Gastroesophageal sphincter (tissue), 4 donors: ENCODE data around the gene MAP1LC3A. TPM values are rescaled to one million over a fixed set of nuclear protein-coding genes. Genes with fewer than 3 reads are reported as not detected.
A peak's percentile ranks its signal among the peaks of the same experiment; 100 is the strongest.
"Not testable (repeated sequence)": the region's sequence is repeated elsewhere in the genome, so short reads cannot be mapped to it uniquely, and the experiment has no call there.

Experiments
- ATAC-seq: fragments of 150-250 bp; one replicate; pipeline ENCODE4 v1.9.1; 2016; ENCODE audit warnings: mild to moderate bottlenecking, moderate library complexity
- H3K27ac ChIP-seq, 4 donors: fragments of 200-600 bp; sonication (generic) in 3 of 4; 1 replicate in 3 of 4; 2 replicates in 1 of 4; pipeline ENCODE4 v1.5.1; 2016 to 2019
- H3K27me3 ChIP-seq: fragments of 200-600 bp; sonication (generic); one replicate; pipeline ENCODE4 v1.5.1; 2019
- H3K36me3 ChIP-seq, 2 donors: fragments of 200-600 bp; sonication (generic); one replicate each; pipeline ENCODE4 v1.5.1; 2019; ENCODE audit warnings: control low read depth in 1 of 2
- H3K4me1 ChIP-seq, 3 donors: fragments of 200-600 bp; sonication (generic); 1 replicate in 2 of 3; 2 replicates in 1 of 3; pipeline ENCODE4 v1.5.1; 2016 to 2019; ENCODE audit warnings: control low read depth in 2 of 3
- H3K4me3 ChIP-seq, 2 donors: fragments of 200-600 bp; sonication (generic); one replicate each; pipeline ENCODE4 v1.5.1; 2019; ENCODE audit warnings: mild to moderate bottlenecking in 1 of 2, moderate library complexity in 1 of 2
- H3K9me3 ChIP-seq, 3 donors: fragments of 200-600 bp; sonication (generic); one replicate each; pipeline ENCODE4 v1.5.1; 2017 to 2019; ENCODE audit warnings: control low read depth in 2 of 3
- EP300 ChIP-seq: sonication (generic); formaldehyde crosslinking; IDR thresholded peaks from one replicate; pipeline ENCODE4 v1.6.1; 2017; ENCODE audit warnings: antibody characterized with exemption, mild to moderate bottlenecking
- POLR2A ChIP-seq, 2 donors: fragments of 450-650 bp; IDR thresholded peaks; one replicate each; pipeline ENCODE4 v1.6.1; 2017; ENCODE audit warnings: antibody characterized with exemption in 2 of 2, mild to moderate bottlenecking in 2 of 2, moderate library complexity in 1 of 2
- POLR2AphosphoS5 ChIP-seq: sonication (generic); formaldehyde crosslinking; IDR thresholded peaks from one replicate; pipeline ENCODE4 v1.6.1; 2017; ENCODE audit warnings: antibody characterized with exemption
- WGBS, 2 donors: methylation state at CpG; one replicate each; pipeline ENCODE4 v1.1.5; 2018; ENCODE audit warnings: low coverage in 1 of 2; 5-methylcytosine and 5-hydroxymethylcytosine counted together
- total RNA-seq, 4 donors: library from RNA; depleted of rRNA; stranded (reverse); fragments of >200 nt; gene quantifications; one replicate each; pipeline ENCODE4 v1.1.0, GENCODE V29; 2016
- TF ChIP-seq, protein P1 (sequence below), 4 experiments: fragments of 200-600 bp in 2 of 4; fragments of 450-650 bp in 2 of 4; sonication (generic) in 1 of 4; IDR thresholded peaks; one replicate each; pipeline ENCODE4 v1.5.1; 2017 to 2019; ENCODE audit warnings: antibody characterized with exemption in 4 of 4, mild to moderate bottlenecking in 2 of 4, moderate library complexity in 2 of 4

MAP1LC3A gene
- total RNA-seq, 4 donors from 2014 or later = 96.0 to 134 (median 115) TPM

DNA sequence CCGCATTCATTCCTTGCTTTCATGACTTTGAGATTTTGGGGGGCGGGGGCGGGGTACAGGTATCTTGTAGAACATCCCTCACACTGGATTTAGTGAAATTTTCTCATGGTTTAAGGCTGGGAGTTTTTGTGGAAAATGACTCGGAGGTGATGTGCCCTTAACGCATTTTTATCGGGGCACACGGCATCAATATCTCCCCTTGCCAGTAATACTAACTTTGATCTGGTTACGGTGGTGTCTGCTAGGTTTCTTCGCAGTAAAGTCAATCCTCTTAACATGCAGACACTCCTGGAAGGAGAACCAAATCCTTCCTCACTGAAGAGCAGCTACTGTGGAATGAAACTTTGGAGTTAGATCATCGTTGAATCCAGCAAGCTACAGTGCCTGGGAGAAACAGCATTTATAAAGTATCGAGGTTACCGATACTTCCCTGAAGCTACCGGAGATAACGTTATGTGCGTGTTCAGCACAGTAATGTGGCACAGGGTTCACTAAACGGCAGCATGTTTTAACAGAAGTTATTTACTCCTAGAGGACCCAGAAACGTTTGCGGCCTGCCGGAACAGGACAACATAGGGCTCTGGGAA lies 43.5 kb upstream of the MAP1LC3A start:
- Histone ChIP-seq H3K4me3 (peak overlapping the region; percentile 69 to 79), H3K9me3 (no peaks in the 10 kb centered on the region), H3K27me3 (no peaks in the 10 kb centered on the region), H3K4me1 (peaks cover 0 to 56% (median 15%) of the 10 kb centered on the region in 3 donors), H3K27ac (peak overlapping the region; percentile 64 to 96 (median 94)), H3K36me3 (peaks cover 0 to 26% of the 10 kb centered on the region in 2 donors)
- WGBS, 2 donors = 30% methylated on average over 14 of the region's 19 CpGs; no CpG with 5 or more reads in 1 of the 2 donors
- TF ChIP-seq POLR2AphosphoS5 (no peak), EP300 (no peak), POLR2A (IDR thresholded peaks at IDR 0.05) (no peak)
- TF ChIP-seq, protein P1, sequence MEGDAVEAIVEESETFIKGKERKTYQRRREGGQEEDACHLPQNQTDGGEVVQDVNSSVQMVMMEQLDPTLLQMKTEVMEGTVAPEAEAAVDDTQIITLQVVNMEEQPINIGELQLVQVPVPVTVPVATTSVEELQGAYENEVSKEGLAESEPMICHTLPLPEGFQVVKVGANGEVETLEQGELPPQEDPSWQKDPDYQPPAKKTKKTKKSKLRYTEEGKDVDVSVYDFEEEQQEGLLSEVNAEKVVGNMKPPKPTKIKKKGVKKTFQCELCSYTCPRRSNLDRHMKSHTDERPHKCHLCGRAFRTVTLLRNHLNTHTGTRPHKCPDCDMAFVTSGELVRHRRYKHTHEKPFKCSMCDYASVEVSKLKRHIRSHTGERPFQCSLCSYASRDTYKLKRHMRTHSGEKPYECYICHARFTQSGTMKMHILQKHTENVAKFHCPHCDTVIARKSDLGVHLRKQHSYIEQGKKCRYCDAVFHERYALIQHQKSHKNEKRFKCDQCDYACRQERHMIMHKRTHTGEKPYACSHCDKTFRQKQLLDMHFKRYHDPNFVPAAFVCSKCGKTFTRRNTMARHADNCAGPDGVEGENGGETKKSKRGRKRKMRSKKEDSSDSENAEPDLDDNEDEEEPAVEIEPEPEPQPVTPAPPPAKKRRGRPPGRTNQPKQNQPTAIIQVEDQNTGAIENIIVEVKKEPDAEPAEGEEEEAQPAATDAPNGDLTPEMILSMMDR (IDR thresholded peaks at IDR 0.05) = no peak
- no peak for ATAC-seq

DNA sequence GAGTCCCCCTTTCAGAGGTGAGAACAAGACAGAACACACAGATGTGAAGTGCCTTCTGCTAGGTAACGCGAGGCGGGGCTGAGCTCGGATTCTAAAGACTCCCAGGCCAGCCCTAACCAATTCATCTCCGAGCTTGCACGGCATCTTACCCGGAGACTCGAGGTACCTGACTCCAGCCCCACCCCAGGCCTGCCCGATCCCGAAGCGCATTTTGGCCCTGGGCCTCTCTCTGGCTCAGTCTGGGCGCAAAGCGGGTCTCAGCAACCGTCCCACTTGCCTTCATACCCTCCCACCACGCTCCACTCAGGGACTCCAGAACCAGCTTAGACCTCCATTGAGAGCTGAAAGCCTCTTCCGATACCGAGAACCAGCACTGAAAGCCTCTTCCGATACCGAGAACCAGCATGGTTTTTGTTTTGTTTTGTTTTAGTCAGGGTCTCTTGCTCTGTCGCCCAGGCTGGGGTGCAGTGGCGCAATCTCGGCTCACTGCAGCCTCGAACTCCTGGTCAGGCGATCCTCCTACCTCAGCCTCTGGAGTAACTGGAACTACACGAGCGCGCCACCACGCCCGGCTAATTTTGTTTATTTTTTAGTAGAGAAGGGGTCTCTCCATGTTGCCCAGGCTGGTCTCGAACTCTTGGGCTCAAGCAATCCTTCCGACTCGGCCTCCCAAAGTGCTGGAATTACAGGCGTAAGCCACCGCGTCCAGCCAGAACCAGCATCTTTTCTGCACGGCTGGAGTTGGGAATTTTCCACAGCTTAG lies 42.9 kb upstream of the MAP1LC3A start:
- peaks cover 0 to 63% (median 15%) of the 10 kb centered on the region in 3 donors for H3K4me1 ChIP-seq
- WGBS, 2 donors = 2 to 3% methylated on average over 18 to 19 of the region's 36 CpGs

DNA sequence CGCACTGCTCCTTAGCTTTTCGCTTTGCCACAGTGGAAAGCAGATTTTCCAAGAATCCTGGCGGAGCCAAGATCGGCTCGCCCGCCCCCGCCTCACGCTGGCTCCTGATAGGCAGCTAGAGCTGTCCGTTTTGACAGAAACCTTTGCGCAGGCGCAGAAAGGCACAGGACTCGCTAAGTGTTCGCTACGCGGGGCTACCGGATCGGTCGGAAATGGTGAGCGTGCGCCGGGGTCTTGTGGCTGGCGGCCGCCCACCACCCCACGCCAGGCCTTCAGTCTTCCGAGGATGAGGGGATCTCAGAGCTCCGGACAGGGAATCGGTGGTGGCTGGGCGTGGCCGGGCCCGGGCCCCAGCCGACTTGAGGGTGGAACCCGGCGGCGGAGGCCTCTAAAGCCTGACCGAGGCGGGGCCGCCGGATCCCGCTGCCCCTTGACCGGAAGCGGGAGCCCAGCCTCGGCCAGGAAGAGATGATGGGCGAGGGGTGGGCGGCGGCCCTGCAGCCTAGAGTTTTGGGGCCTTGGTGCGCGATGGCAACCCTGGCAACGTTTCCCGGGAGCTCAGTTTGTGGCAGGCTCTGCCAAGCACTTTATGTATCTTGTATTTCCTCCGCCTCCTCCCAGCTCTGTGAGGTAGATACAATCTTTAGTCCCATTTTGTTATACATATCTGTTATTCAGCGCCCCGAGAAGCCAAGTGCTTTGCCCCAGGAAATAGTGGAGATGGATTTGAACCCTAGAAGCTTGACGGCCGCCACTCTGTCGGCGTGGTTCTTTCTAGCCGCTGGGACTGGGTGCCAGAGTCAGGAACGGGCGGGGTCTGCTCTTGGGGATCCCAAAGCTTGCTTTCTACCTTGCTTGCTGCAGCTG lies 42.0 kb upstream of the MAP1LC3A start, which contains the start of gene DYNLRB1:
TSS of gene DYNLRB1 (plus strand) at position 176 of the 867 bp plus-strand sequence. CDS start at position 213, 37 bp downstream.
- TF ChIP-seq POLR2A (IDR thresholded peaks at IDR 0.05) (peak; percentile 84 to 88), EP300 (no peak), POLR2AphosphoS5 (peak; percentile 96)
- TF ChIP-seq, protein P1 (IDR thresholded peaks at IDR 0.05) = peak in 1 of 4 experiments; percentile 1
- H3K4me1 ChIP-seq = peaks cover 0 to 71% (median 15%) of the 10 kb centered on the region in 3 donors
- peak; percentile 97 for ATAC-seq

More for the DNA sequence above, 42.9 kb upstream of the MAP1LC3A start:
- Histone ChIP-seq H3K4me3 (peak overlapping the region; percentile 69 to 79), H3K9me3 (no peaks in the 10 kb centered on the region), H3K36me3 (peaks cover 0 to 29% of the 10 kb centered on the region in 2 donors), H3K27me3 (no peaks in the 10 kb centered on the region), H3K27ac (peak overlapping the region; percentile 64 to 96 (median 94))
- TF ChIP-seq, protein P1 (IDR thresholded peaks at IDR 0.05) = peak in 1 of 4 experiments; percentile 2
- TF ChIP-seq EP300 = no peak
- peak; percentile 13 for ATAC-seq

DNA sequence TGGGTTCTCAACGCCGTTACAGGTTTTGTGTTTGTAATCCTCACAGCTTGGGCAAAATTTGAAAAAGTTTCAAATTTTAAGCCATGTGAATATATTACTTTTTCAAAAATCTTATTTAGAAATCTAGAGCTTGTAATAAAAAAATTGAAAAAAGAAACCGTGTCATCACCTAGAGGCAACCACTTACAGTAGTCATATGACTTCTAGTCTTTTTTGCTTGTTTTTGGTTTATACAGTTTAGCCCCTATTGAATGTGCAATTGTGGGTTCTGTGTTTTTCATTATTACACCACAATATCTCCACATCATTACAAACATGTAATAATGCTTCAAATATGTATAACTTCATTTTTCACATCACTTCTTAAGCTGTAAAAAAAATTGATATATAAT lies 41.4 kb upstream of the MAP1LC3A start:
- WGBS, 2 donors = 0% methylated on average over 3 of the region's 3 CpGs
- H3K36me3 ChIP-seq = peaks cover 0 to 29% of the 10 kb centered on the region in 2 donors
- H3K4me1 ChIP-seq = peaks cover 0 to 78% (median 15%) of the 10 kb centered on the region in 3 donors
- H3K4me3 ChIP-seq = peak overlapping the region; percentile 69 to 79
- H3K27ac ChIP-seq = peak overlapping the region; percentile 64 to 96 (median 94)
- H3K9me3 ChIP-seq = no peaks in the 10 kb centered on the region
- ATAC-seq = no peak
- H3K27me3 ChIP-seq = no peaks in the 10 kb centered on the region
- TF ChIP-seq POLR2A (IDR thresholded peaks at IDR 0.05) (no peak), EP300 (no peak), POLR2AphosphoS5 (no peak)
- TF ChIP-seq, protein P1 (IDR thresholded peaks at IDR 0.05) = no peak

More for the DNA sequence above, 42.0 kb upstream of the MAP1LC3A start, which contains the start of gene DYNLRB1:
- no peaks in the 10 kb centered on the region for H3K27me3 ChIP-seq
- no peaks in the 10 kb centered on the region for H3K9me3 ChIP-seq
- WGBS, 2 donors = 2 to 3% methylated on average over 8 to 11 of the region's 59 CpGs
- peak within 1 kb of the TSS; percentile 69 to 79 for H3K4me3 ChIP-seq
- H3K27ac ChIP-seq = peak within 1 kb of the TSS; percentile 64 to 96 (median 94)
- peaks cover 0 to 32% of the 10 kb centered on the region in 2 donors for H3K36me3 ChIP-seq

DNA sequence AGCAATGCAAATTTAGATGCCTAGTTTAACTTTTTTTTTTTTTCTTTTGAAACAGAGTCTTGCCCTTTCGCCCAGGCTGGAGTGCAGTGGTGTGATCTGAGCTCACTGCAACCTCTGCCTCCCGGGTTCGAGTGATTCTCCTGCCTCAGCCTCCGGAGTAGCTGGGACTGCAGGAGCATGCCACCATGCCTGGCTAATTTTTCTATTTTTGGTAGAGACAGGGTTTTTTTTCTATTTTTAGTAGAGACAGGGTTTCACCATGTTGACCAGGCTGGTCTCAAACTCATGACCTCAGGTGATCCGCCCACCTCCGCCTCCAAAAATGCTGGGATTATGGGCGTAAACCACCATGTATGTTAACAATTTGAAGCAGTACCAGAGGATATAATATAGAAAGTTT lies 39.7 kb upstream of the MAP1LC3A start:
- Histone ChIP-seq H3K4me1 (peaks cover 0 to 92% (median 22%) of the 10 kb centered on the region in 3 donors), H3K36me3 (peaks cover 0 to 24% of the 10 kb centered on the region in 2 donors)
- H3K27me3 ChIP-seq, ATAC-seq, H3K9me3 ChIP-seq, H3K4me3 ChIP-seq, H3K27ac ChIP-seq: not testable (repeated sequence)
- 91% methylated on average over 6 to 7 of the region's 7 CpGs for WGBS, 2 donors

DNA sequence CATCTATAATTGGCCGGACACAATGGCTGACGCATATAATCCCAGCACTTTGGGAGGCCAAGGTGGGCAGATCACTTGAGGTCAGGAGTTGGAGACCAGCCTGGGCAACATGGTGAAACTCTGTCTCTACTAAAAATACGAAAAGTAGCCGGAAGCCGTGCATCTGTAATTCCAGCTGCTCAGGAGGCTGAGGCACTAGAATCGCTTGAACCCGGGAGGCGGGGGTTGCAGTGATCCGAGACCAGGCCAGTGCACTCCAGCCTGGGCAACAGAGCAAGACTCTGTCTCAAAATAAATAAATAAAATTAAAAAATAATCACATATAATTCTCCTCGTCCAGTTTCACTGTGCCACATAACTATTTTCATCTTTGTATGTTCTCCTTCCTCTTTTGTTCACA lies 38.7 kb upstream of the MAP1LC3A start:
- H3K27me3 ChIP-seq, H3K27ac ChIP-seq, H3K9me3 ChIP-seq, ATAC-seq, H3K4me3 ChIP-seq: not testable (repeated sequence)
- Histone ChIP-seq H3K4me1 (peaks cover 0 to 92% (median 26%) of the 10 kb centered on the region in 3 donors), H3K36me3 (peaks cover 0 to 24% of the 10 kb centered on the region in 2 donors)
- WGBS, 2 donors = 74 to 75% methylated on average over 10 of the region's 10 CpGs
